ENCODE measurements around the gene RIT1. TPM values are rescaled to one million over a fixed set of nuclear protein-coding genes. Genes with fewer than 3 reads are reported as not detected.

The RIT1 gene
- total RNA-seq, 1 donor from 2014 or later, result 38.8 TPM

DNA sequence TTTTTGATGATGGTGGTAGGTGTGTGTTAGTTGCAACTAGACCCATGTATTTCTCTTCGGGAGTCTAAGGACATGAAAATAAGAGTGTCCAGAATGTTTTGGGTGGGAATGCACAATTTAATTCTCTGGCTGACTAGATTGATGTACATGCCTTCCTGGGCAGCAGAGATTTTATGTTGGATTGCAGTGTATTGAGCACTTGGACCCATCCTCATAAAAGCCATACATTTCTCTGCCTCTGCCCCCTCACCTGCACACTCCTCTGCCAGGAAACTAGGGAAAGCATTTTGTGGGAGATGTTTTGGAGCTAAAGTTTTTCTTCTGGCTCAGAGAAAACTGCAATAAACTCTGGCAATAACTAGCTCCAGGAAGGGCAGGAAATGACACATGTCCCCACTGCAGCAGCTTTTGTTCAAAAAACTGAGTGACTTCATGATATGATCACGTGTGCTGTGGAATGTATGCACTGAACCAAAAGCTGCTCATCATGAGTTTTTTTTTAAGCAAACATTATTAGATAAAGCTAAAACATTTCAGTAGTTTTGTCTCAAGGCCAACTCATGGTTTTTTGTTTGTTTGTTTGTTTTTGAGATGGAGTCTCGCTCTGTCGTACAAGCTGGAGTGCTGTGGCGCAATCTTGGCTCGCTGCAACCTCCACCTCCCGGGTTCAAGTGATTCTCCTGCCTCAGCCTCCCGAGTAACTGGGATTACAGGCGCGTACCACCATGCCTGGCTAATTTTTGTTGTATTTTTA lies 17.6 kb downstream of the RIT1 start:
- TF ChIP-seq, protein P1, sequence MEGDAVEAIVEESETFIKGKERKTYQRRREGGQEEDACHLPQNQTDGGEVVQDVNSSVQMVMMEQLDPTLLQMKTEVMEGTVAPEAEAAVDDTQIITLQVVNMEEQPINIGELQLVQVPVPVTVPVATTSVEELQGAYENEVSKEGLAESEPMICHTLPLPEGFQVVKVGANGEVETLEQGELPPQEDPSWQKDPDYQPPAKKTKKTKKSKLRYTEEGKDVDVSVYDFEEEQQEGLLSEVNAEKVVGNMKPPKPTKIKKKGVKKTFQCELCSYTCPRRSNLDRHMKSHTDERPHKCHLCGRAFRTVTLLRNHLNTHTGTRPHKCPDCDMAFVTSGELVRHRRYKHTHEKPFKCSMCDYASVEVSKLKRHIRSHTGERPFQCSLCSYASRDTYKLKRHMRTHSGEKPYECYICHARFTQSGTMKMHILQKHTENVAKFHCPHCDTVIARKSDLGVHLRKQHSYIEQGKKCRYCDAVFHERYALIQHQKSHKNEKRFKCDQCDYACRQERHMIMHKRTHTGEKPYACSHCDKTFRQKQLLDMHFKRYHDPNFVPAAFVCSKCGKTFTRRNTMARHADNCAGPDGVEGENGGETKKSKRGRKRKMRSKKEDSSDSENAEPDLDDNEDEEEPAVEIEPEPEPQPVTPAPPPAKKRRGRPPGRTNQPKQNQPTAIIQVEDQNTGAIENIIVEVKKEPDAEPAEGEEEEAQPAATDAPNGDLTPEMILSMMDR (IDR thresholded peaks at IDR 0.05; ENCODE audit: insufficient read depth, low read length, poor library complexity, severe bottlenecking), result no peak
- no peaks in the 10 kb centered on the region for H3K36me3 ChIP-seq (ENCODE audit: control insufficient read depth, insufficient read depth, low read length)
- H3K4me3 ChIP-seq (ENCODE audit: low read depth, low read length), result no peak overlapping the region
- no peaks in the 10 kb centered on the region for H3K27me3 ChIP-seq (ENCODE audit: control insufficient read depth, insufficient read depth, low read length)
- peak; percentile 57 for DNase-seq (ENCODE audit: low read depth)

DNA sequence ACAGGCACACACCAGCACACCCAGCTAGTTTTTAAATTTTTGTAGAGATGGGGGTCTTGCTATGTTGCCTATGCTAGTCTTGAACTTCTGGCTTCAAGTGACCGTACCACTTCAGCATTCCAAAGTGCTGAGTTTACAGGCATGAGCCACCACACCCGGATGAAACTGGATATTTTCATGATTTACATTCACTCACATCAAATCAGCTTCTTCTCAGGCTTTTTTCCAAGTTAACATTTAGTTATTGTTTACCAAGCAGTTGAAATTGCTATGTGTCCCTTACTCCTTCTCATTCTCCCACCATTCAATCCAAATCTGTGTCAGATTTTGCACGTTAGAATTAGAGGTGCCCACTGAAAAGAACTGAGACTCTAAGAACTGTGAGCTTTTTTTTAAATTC lies 18.4 kb downstream of the RIT1 start:
- Histone ChIP-seq H3K27me3 (ENCODE audit: control insufficient read depth, insufficient read depth, low read length) (no peaks in the 10 kb centered on the region), H3K4me3 (ENCODE audit: low read depth, low read length) (no peak overlapping the region), H3K36me3 (ENCODE audit: control insufficient read depth, insufficient read depth, low read length) (no peaks in the 10 kb centered on the region)
- peak; percentile 57 for DNase-seq (ENCODE audit: low read depth)
- TF ChIP-seq, protein P1 (IDR thresholded peaks at IDR 0.05; ENCODE audit: insufficient read depth, low read length, poor library complexity, severe bottlenecking), result no peak

DNA sequence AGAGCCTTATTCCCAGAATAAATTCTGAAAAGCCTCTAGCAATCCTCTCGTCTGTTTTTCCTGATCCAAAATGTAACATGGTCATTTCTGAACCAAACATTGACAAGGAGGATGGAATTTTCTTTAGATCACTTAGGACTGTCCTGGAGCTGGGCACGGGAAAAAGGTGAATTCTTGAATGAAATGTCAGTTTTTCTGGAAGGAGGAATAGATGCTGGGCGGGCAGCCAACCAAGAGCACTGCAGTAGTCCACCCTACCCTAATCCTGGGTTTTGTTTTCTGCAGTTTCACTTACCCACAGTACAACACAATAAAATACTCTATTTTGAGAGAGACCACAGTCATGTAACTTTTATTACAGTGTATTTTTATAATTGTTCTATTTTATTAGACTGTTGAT lies 20.9 kb downstream of the RIT1 start:
- no peaks in the 10 kb centered on the region for H3K36me3 ChIP-seq (ENCODE audit: control insufficient read depth, insufficient read depth, low read length)
- DNase-seq (ENCODE audit: low read depth), result no peak
- no peaks in the 10 kb centered on the region for H3K27me3 ChIP-seq (ENCODE audit: control insufficient read depth, insufficient read depth, low read length)
- TF ChIP-seq, protein P1 (IDR thresholded peaks at IDR 0.05; ENCODE audit: insufficient read depth, low read length, poor library complexity, severe bottlenecking), result no peak
- no peak overlapping the region for H3K4me3 ChIP-seq (ENCODE audit: low read depth, low read length)

DNA sequence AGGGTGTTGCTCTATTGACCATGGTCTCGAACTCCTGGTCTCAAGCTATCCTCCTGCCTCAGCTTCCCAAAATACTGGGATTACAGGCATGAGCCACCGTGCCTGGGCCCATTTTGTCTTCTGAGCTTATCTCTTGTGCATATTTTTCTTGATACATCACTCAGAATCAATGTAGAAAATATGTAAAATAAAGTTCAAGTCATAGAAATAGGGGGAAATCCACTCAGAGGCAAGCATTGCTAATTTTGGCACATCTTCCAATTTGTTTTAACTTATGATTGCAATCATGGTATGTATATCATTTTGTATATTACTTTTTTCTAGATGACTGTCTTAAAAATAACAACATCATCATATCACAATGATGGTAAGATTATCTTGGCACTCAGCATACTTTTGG lies 21.6 kb downstream of the RIT1 start:
- no peak for DNase-seq (ENCODE audit: low read depth)
- no peaks in the 10 kb centered on the region for H3K27me3 ChIP-seq (ENCODE audit: control insufficient read depth, insufficient read depth, low read length)
- H3K4me3 ChIP-seq (ENCODE audit: low read depth, low read length), result no peak overlapping the region
- H3K36me3 ChIP-seq (ENCODE audit: control insufficient read depth, insufficient read depth, low read length), result no peaks in the 10 kb centered on the region
- TF ChIP-seq, protein P1 (IDR thresholded peaks at IDR 0.05; ENCODE audit: insufficient read depth, low read length, poor library complexity, severe bottlenecking), result no peak

DNA sequence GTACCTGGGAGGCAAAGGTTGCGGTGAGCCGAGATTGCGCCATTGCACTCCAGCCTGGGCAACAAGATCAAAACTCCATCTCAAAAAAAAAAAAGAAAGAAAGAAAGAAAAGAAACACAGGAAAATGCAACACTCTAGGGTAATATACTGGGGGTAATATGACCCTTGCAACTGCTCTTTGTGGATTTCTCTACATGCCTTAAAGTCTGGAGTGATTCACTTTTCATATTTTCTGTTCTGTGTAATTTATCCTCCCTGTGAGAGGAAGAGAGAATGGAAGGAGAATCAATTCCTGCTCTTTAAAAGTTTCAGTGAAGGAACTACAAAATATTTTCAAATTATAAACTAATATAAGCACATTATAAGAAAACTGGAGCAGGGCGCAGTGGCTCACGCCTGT lies 22.7 kb downstream of the RIT1 start:
- Histone ChIP-seq H3K27me3 (ENCODE audit: control insufficient read depth, insufficient read depth, low read length) (no peaks in the 10 kb centered on the region), H3K4me3 (ENCODE audit: low read depth, low read length) (no peak overlapping the region), H3K36me3 (ENCODE audit: control insufficient read depth, insufficient read depth, low read length) (no peaks in the 10 kb centered on the region)
- no peak for DNase-seq (ENCODE audit: low read depth)
- TF ChIP-seq, protein P1 (IDR thresholded peaks at IDR 0.05; ENCODE audit: insufficient read depth, low read length, poor library complexity, severe bottlenecking), result no peak

DNA sequence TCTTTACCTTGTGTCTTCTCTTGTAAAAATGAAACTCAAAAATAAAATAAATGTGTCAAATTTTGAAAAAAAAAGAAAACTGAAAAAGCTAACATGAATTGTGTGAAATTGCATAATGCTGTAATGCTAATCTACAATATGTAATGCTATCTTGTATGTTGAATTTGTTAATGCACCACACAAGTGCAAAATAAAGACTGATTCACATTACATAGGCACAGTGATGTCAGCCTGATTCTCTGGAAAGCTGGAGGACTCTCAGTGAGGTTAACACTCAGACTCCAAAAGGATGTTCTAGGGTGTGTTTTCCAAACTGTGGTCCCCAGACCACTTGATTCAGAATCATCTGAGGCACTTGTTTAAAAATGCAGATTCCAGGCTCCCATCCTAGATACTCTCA lies 26.2 kb downstream of the RIT1 start:
- H3K4me3 ChIP-seq (ENCODE audit: low read depth, low read length), result no peak overlapping the region
- H3K36me3 ChIP-seq (ENCODE audit: control insufficient read depth, insufficient read depth, low read length), result no peaks in the 10 kb centered on the region
- H3K27me3 ChIP-seq (ENCODE audit: control insufficient read depth, insufficient read depth, low read length), result no peaks in the 10 kb centered on the region
- TF ChIP-seq, protein P1 (IDR thresholded peaks at IDR 0.05; ENCODE audit: insufficient read depth, low read length, poor library complexity, severe bottlenecking), result no peak
- no peak for DNase-seq (ENCODE audit: low read depth)
